Neural progenitor cell (in vitro differentiated cells): ENCODE data around the gene CBLB. TPM values are rescaled to one million over a fixed set of nuclear protein-coding genes. Genes with fewer than 3 reads are reported as not detected.

Experiments
- DNase-seq: peaks from one replicate; pipeline ENCODE4 v3.0.0-alpha.2; 2016; ENCODE audit warnings: low spot score
- H2AFZ ChIP-seq: fragments of 200-600 bp; sonication (generic); replicated peaks from 2 replicates; pipeline ENCODE4 v1.6.1; 2016; ENCODE audit warnings: antibody characterized with exemption
- H3F3A ChIP-seq: fragments of 200-600 bp; sonication (generic); 2 replicates; pipeline ENCODE4 v1.6.1; 2016; ENCODE audit warnings: antibody characterized with exemption, low read depth
- H3K27ac ChIP-seq: fragments of 200-600 bp; sonication (generic); 2 replicates; pipeline ENCODE4 v1.5.1; 2016; ENCODE audit warnings: mild to moderate bottlenecking
- H3K27me3 ChIP-seq: fragments of 200-600 bp; sonication (generic); 2 replicates; pipeline ENCODE4 v1.6.1; 2016; ENCODE audit warnings: mild to moderate bottlenecking, moderate library complexity
- H3K36me3 ChIP-seq: fragments of 200-600 bp; sonication (generic); 2 replicates; pipeline ENCODE4 v1.5.1; 2016
- H3K4me1 ChIP-seq: fragments of 200-600 bp; sonication (generic); 2 replicates; pipeline ENCODE4 v1.6.1; 2016; ENCODE audit warnings: mixed run types
- H3K4me2 ChIP-seq: fragments of 200-600 bp; sonication (generic); 2 replicates; pipeline ENCODE4 v1.6.1; 2016
- H3K4me3 ChIP-seq: fragments of 200-600 bp; sonication (generic); 2 replicates; pipeline ENCODE4 v1.5.1; 2016
- H3K79me2 ChIP-seq: fragments of 200-600 bp; sonication (generic); 2 replicates; pipeline ENCODE4 v1.6.1; 2016; ENCODE audit warnings: low read depth
- H3K9ac ChIP-seq: fragments of 200-600 bp; sonication (generic); 2 replicates; pipeline ENCODE4 v1.6.1; 2016
- H3K9me3 ChIP-seq: fragments of 200-600 bp; sonication (generic); 2 replicates; pipeline ENCODE4 v1.5.1; 2016; ENCODE audit warnings: low read depth
- H4K20me1 ChIP-seq: fragments of 200-600 bp; sonication (generic); 2 replicates; pipeline ENCODE4 v1.6.1; 2016; ENCODE audit warnings: low read depth
- H3K27ac Mint-ChIP-seq: 3 replicates; pipeline ENCODE4 v1.8.0; 2021; ENCODE audit warnings: mixed read lengths
- H3K27me3 Mint-ChIP-seq: 2 replicates; pipeline ENCODE4 v1.8.0; 2022; ENCODE audit warnings: low read depth, mild to moderate bottlenecking, inconsistent platforms, moderate library complexity, mixed read lengths; ENCODE audit not compliant: insufficient read depth
- H3K36me3 Mint-ChIP-seq: 3 replicates; pipeline ENCODE4 v1.8.0; 2021; ENCODE audit warnings: mixed read lengths
- H3K4me1 Mint-ChIP-seq: 3 replicates; pipeline ENCODE4 v1.8.0; 2021; ENCODE audit warnings: mixed read lengths
- H3K4me3 Mint-ChIP-seq: 3 replicates; pipeline ENCODE4 v1.8.0; 2021; ENCODE audit warnings: mild to moderate bottlenecking, moderate library complexity, mixed read lengths
- H3K9me3 Mint-ChIP-seq: 3 replicates; pipeline ENCODE4 v1.8.0; 2020; ENCODE audit warnings: mixed read lengths
- CTCF ChIP-seq: fragments of 200-600 bp; sonication (generic); IDR thresholded peaks from 2 replicates; pipeline ENCODE4 v1.5.1; 2017; ENCODE audit warnings: antibody characterized with exemption, mild to moderate bottlenecking
- EZH2 ChIP-seq: fragments of 200-600 bp; sonication (generic); IDR thresholded peaks from 2 replicates; pipeline ENCODE4 v1.6.1; 2017; ENCODE audit warnings: antibody characterized with exemption, mild to moderate bottlenecking, moderate library complexity
- EZH2phosphoT487 ChIP-seq: fragments of 200-600 bp; sonication (generic); IDR thresholded peaks from 2 replicates; pipeline ENCODE4 v1.6.1; 2017; ENCODE audit warnings: antibody characterized with exemption
- total RNA-seq: library from RNA; depleted of rRNA; stranded (reverse); fragments of >200 nt; gene quantifications from 2 replicates; pipeline ENCODE4 v1.2.3, GENCODE V29; 2015; ENCODE audit warnings: low replicate concordance

The CBLB gene
- total RNA-seq, 1 donor from 2014 or later, result 105 TPM

- DNase-seq, result no peak
These were observed 39.6 kb downstream of the CBLB start for GRCh38 chr3:105829229-105829628.

GRCh38 chr3:105828703-105829102 is 40.1 kb downstream of the CBLB start:
- H3K4me3 Mint-ChIP-seq, result no peak overlapping the region
- no peak for DNase-seq
- Histone ChIP-seq H3F3A (no peaks in the 10 kb centered on the region), H2AFZ (no peak overlapping the region), H3K4me2 (no peak overlapping the region), H3K36me3 (no peaks in the 10 kb centered on the region), H3K27ac (no peak overlapping the region), H3K27me3 (no peaks in the 10 kb centered on the region), H4K20me1 (peaks cover 5% of the 10 kb centered on the region), H3K79me2 (peaks cover 78% of the 10 kb centered on the region), H3K4me3 (no peak overlapping the region), H3K9ac (no peak overlapping the region), H3K4me1 (no peaks in the 10 kb centered on the region), H3K9me3 (no peaks in the 10 kb centered on the region)
- no peak for TF ChIP-seq EZH2
- peaks cover 2% of the 10 kb centered on the region for H3K27me3 Mint-ChIP-seq
- peaks cover 38% of the 10 kb centered on the region for H3K36me3 Mint-ChIP-seq
- H3K27ac Mint-ChIP-seq, result no peak overlapping the region
- H3K9me3 Mint-ChIP-seq, result peaks cover 6% of the 10 kb centered on the region
- peaks cover 7% of the 10 kb centered on the region for H3K4me1 Mint-ChIP-seq

More at GRCh38 chr3:105829229-105829628, 39.6 kb downstream of the CBLB start:
- Histone ChIP-seq H3F3A (no peaks in the 10 kb centered on the region), H3K27ac (no peak overlapping the region), H3K4me1 (no peaks in the 10 kb centered on the region), H3K9me3 (no peaks in the 10 kb centered on the region), H3K4me2 (no peak overlapping the region), H3K27me3 (no peaks in the 10 kb centered on the region), H4K20me1 (peaks cover 5% of the 10 kb centered on the region), H3K9ac (no peak overlapping the region), H3K4me3 (no peak overlapping the region), H2AFZ (no peak overlapping the region), H3K36me3 (no peaks in the 10 kb centered on the region), H3K79me2 (peaks cover 80% of the 10 kb centered on the region)
- Mint-ChIP-seq H3K4me3 (no peak overlapping the region), H3K27ac (no peak overlapping the region), H3K27me3 (no peaks in the 10 kb centered on the region), H3K36me3 (peaks cover 37% of the 10 kb centered on the region), H3K4me1 (peaks cover 7% of the 10 kb centered on the region), H3K9me3 (peaks cover 6% of the 10 kb centered on the region)
- TF ChIP-seq CTCF, result no peak
- TF ChIP-seq EZH2, result no peak
- TF ChIP-seq EZH2phosphoT487, result no peak

GRCh38 chr3:105827959-105828358 is 40.9 kb downstream of the CBLB start:
- Mint-ChIP-seq H3K9me3 (peaks cover 6% of the 10 kb centered on the region), H3K27me3 (peaks cover 2% of the 10 kb centered on the region), H3K27ac (no peak overlapping the region), H3K36me3 (peaks cover 44% of the 10 kb centered on the region), H3K4me1 (peaks cover 7% of the 10 kb centered on the region), H3K4me3 (no peak overlapping the region)
- DNase-seq, result no peak
- Histone ChIP-seq H4K20me1 (peaks cover 8% of the 10 kb centered on the region), H3K4me1 (no peaks in the 10 kb centered on the region), H3K9ac (no peak overlapping the region), H2AFZ (no peak overlapping the region), H3K4me2 (no peak overlapping the region), H3K27me3 (no peaks in the 10 kb centered on the region), H3K36me3 (no peaks in the 10 kb centered on the region), H3K9me3 (no peaks in the 10 kb centered on the region), H3K79me2 (peaks cover 71% of the 10 kb centered on the region), H3K27ac (no peak overlapping the region), H3K4me3 (no peak overlapping the region), H3F3A (no peaks in the 10 kb centered on the region)
- TF ChIP-seq EZH2 (no peak), EZH2phosphoT487 (no peak), CTCF (no peak)

- no peaks in the 10 kb centered on the region for H3K4me1 ChIP-seq
- no peak overlapping the region for H3K27ac ChIP-seq
- H3K27me3 Mint-ChIP-seq, result peaks cover 2% of the 10 kb centered on the region
- no peaks in the 10 kb centered on the region for H3F3A ChIP-seq
- no peak overlapping the region for H3K4me3 ChIP-seq
- H3K9me3 ChIP-seq, result no peaks in the 10 kb centered on the region
- H3K27me3 ChIP-seq, result no peaks in the 10 kb centered on the region
- peaks cover 10% of the 10 kb centered on the region for H4K20me1 ChIP-seq
- no peak overlapping the region for H3K4me2 ChIP-seq
- H2AFZ ChIP-seq, result no peak overlapping the region
- DNase-seq, result no peak
- H3K79me2 ChIP-seq, result peaks cover 71% of the 10 kb centered on the region
- no peak overlapping the region for H3K27ac Mint-ChIP-seq
- H3K36me3 ChIP-seq, result no peaks in the 10 kb centered on the region
- TF ChIP-seq CTCF (no peak), EZH2phosphoT487 (no peak), EZH2 (no peak)
- H3K9me3 Mint-ChIP-seq, result peaks cover 6% of the 10 kb centered on the region
- H3K9ac ChIP-seq, result no peak overlapping the region
- peaks cover 7% of the 10 kb centered on the region for H3K4me1 Mint-ChIP-seq
- no peak overlapping the region for H3K4me3 Mint-ChIP-seq
- H3K36me3 Mint-ChIP-seq, result peaks cover 40% of the 10 kb centered on the region
These were observed 41.8 kb downstream of the CBLB start for GRCh38 chr3:105826778-105827634.
